T-helper 2 cell (primary cell): ENCODE measurements around the gene CCDC149.

Experiments used
- DNase-seq, 5 experiments: peaks; one replicate each; pipeline versions ENCODE4 v3.0.0 to v3.0.0-alpha.2; 2012 to 2022

CCDC149 gene

DNA sequence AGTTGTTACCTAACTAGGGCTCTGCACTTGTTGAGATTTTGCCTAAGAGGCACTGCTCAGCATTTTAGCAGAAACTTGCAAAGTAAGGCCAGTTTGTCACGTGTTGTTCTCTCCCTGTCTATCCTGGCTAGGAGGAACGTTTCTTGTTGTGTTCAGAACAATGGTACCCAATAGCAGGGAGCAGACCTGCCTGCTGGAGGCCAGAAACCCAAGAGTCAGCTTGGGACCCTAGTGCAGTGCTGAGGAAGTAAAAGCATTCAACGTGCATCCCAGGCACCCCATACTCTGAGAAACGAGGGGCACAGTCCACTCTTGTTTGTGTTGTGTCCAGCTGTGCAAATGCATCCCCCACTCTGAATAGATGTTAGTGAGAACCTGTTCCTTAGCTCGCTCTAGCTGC is 75.1 kb downstream of the CCDC149 start:
- no peak for DNase-seq

DNA sequence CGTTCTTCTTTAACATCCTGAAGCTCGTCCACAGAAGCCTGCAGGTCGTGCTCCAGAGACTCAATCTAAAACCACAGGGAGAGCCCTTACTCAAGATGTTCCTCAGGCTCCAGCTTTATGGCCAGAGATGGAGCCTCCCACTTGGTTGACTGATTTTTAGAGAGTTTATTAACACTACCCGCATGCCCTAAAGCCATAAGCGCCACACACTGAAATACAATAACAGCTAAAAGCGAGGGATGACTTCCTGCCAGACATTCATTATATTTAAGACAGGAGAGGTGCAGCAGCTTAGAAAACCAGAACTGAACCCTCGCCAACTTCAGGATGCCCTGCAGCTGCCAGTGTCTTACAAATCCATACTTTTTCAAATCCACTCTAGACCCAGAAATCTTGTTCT is 75.5 kb downstream of the CCDC149 start:
- DNase-seq = no peak

GRCh38 chr4:24836661-24837242 is 76.1 kb downstream of the CCDC149 start:
- no peak for DNase-seq

- DNase-seq = no peak
These were observed 77.1 kb downstream of the CCDC149 start for GRCh38 chr4:24835696-24836095.

GRCh38 chr4:24831637-24832036 is 81.2 kb downstream of the CCDC149 start:
- no peak for DNase-seq

- DNase-seq = no peak
These were observed 88.1 kb downstream of the CCDC149 start for GRCh38 chr4:24824720-24825119.

DNA sequence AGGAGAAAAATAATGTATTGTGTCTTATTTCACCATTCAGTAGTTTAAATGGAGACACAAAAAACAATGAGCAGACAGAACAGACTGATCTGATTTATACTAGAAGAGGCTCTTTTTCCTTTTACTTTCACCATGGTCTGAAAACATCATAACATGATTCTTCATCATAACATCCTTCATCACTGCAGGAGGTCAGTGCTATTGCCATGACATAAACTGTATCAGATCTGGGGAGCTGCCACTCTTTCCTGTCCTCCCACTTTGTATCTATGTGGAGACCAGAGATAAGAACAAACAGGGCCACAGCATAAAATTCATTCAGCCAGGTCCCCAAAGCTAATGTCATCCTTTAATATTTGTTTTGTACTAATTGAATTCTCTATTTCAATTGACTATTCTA is 92.3 kb downstream of the CCDC149 start:
- no peak for DNase-seq

GRCh38 chr4:24816797-24817196 is 96.0 kb downstream of the CCDC149 start:
- no peak for DNase-seq

GRCh38 chr4:24813732-24814131 is 99.1 kb downstream of the CCDC149 start:
- no peak for DNase-seq

GRCh38 chr4:24810871-24811631 is 101.8 kb downstream of the CCDC149 start:
- no peak for DNase-seq

DNA sequence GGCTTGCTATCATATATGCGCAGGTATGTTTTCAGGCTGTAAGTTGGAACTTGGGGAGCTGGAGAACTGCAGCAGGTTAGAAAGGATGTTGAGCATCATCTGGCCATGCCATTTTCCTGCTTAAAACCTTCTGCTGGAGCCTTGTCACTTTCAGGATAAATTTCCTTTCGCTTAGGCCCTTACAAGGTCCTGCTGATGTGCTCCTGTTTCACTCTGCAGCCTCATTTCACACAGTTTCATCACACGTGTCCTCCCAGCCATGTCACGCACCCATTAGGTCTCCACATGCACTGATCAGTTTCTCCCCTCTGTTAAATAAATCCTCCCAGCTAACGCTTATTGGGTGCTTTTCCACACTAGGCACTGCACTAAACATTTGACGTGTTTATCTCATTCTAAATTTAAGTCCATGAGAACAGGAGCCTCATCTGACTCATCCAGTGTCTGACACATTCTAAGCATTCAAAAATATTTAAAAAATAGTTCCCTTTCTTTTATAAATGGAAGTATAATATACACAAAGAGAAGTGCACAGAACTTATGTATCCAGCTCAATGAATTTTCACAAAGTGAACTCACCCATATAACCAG is 102.9 kb downstream of the CCDC149 start:
- DNase-seq = no peak

- DNase-seq = no peak
These were observed 103.5 kb downstream of the CCDC149 start for GRCh38 chr4:24809376-24809775.

DNA sequence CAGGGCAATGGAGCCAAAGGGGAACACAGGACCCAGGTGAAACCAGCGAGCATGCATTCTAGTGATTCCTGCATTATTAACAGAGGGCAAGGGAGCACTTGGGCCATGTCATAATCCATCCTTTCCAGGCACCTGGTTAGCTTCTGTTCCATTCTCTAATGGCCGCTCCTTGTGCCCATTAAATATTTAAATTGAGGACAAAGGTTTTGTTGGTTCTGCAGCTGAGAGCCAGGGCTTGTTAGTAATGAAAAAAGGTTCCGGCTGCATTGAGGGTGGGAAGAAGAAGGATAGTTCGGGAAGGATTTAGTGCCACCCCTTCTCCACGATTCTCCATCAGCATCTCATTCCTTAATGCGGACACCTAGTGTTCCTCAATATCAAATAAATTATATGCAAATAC is 103.9 kb downstream of the CCDC149 start:
- no peak for DNase-seq

- no peak for DNase-seq
These were observed 104.6 kb downstream of the CCDC149 start for GRCh38 chr4:24808261-24808660.

- DNase-seq = no peak
These were observed 105.2 kb downstream of the CCDC149 start for GRCh38 chr4:24807611-24808010.

GRCh38 chr4:24806206-24806990 is 106.4 kb downstream of the CCDC149 start:
- no peak for DNase-seq

DNA sequence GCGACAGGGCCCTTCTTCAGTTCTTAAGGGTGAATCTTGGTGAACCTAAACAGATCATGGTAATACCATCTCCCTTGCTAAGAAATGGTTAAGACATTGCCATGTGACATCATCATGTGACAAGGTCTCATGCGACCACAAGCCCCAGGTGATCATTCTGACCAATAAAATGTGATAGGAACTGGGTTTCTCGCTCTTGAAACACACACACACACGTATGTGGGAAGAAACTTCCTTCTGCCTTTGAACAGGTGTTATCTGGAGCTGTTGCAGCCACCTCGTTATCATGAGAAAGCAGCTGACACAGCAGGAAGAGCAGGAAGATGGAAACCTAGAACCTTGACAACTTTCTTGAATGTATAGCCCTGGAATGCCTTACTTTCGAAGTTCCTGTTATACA is 107.3 kb downstream of the CCDC149 start:
- peak in 1 of 5 experiments; percentile 4 for DNase-seq

DNA sequence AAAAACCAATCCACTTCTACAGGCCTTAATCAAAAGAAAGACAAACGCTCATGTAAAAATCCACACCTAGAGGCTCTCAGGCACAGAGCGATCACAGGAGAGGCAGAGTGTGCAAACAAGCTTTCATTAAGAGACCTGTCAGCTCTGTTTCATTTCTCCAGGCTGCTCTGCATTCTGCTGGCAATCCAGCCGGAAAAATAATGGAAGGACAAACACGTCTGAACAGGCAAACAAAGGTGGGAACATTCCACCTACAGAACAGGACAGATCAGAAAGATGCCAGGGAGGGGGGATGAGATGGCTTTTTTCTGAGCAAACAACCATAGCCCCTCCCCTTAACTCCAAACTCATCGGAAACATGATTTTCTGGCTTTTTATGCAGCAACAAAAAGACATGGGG is 107.8 kb downstream of the CCDC149 start:
- DNase-seq = no peak

DNA sequence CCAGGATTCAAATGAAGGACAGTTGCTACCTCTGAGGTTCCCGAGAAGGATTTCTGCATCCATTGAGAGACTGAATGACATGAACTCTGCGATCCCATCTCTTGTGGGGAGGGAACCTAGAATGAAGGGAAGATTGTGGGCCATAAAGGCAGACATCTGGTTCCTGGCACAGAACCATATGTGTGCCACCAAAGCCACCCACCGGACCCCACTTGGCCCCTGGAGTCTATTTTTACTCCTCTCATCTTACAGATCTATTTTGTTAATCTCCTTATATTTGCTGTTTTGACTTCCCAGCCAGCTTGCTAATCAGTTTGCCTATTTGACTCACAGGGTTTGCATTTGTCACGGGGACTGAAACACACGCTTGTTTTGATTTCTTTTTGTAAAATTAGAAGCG is 110.2 kb downstream of the CCDC149 start:
- DNase-seq = no peak

- no peak for DNase-seq
These were observed 111.5 kb downstream of the CCDC149 start for GRCh38 chr4:24801136-24801855.

- no peak for DNase-seq
These were observed 112.4 kb downstream of the CCDC149 start for GRCh38 chr4:24800325-24800895.

- no peak for DNase-seq
These were observed 113.1 kb downstream of the CCDC149 start for GRCh38 chr4:24799544-24800324.
